PFSK-1 (cell line): Measurements from ENCODE around the gene MSANTD2.

Experiments used
- REST ChIP-seq, 2 experiments: IDR thresholded peaks; 2 replicates each; pipeline versions ENCODE4 v1.6.1 to v1.8.0; 2011 to 2012; ENCODE audit warnings: low read depth in 2 of 2, low read length in 2 of 2, control low read depth in 1 of 2, inconsistent platforms in 1 of 2, mild to moderate bottlenecking in 1 of 2, moderate library complexity in 1 of 2; ENCODE audit not compliant: insufficient read depth in 1 of 2
- SIN3A ChIP-seq: IDR thresholded peaks from 2 replicates; pipeline ENCODE4 v1.6.1; 2012; ENCODE audit warnings: mild to moderate bottlenecking, low read length, moderate library complexity, borderline replicate concordance; ENCODE audit not compliant: insufficient read depth

DNA sequence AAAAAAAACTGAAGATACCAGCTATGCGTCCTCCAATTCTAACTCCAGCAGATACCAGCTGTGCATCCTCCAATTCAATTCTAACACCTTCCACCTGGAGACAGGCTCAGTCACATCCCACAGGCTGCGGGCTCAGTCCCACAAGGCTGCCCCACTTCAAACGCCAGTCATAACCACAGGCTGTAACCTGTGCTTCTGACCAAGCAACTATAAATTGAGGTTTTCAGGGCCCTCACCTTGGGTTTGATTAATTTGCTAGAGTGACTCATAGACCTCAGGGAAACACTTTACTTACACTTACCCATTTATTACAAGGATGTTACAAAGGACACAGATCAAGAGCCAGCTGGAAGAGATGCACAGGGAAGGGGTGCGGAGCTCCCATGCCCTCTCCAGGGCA is 32.4 kb upstream of the MSANTD2 start:
- no peak for TF ChIP-seq SIN3A
- TF ChIP-seq REST (IDR thresholded peaks at IDR 0.05; ENCODE audit: insufficient read depth in 1 of 2, low read depth in 2 of 2, low read length in 2 of 2) = no peak
